K562 (cell line): Measurements from ENCODE around the gene CYP2D6. TPM values are rescaled to one million over a fixed set of nuclear protein-coding genes. Genes with fewer than 3 reads are reported as not detected.

Experiments used
- HCFC1 ChIP-seq: IDR thresholded peaks from 2 replicates; pipeline ENCODE4 v1.6.1; 2012; ENCODE audit warnings: low read depth, low read length, improper control_type of control experiment
- HOXB6 ChIP-seq: fragments of 250-450 bp; sonication (Bioruptor Pico); IDR thresholded peaks from 2 replicates; pipeline ENCODE4 v1.5.1; 2022; ENCODE audit warnings: mild to moderate bottlenecking, borderline replicate concordance
- MBD2 ChIP-seq: sonication (generic); IDR thresholded peaks from 2 replicates; pipeline ENCODE4 v1.6.1; 2016; ENCODE audit warnings: low read depth, borderline replicate concordance
- MEF2D ChIP-seq: conservative IDR thresholded peaks from 2 replicates; pipeline ENCODE4 v1.6.1; 2016; ENCODE audit warnings: low read depth, missing genetic modification characterization, missing compliant biosample characterization
- MEIS2 ChIP-seq: fragments of 450-650 bp; IDR thresholded peaks from 2 replicates; pipeline ENCODE4 v1.6.1; 2014; ENCODE audit warnings: mild to moderate bottlenecking; ENCODE audit not compliant: partially characterized antibody
- NBN ChIP-seq: fragments of 450-650 bp; IDR thresholded peaks from 2 replicates; pipeline ENCODE4 v1.6.1; 2016; ENCODE audit warnings: low read depth, mild to moderate bottlenecking
- NCOA1 ChIP-seq: fragments of 450-650 bp; IDR thresholded peaks from 2 replicates; pipeline ENCODE4 v1.6.1; 2016; ENCODE audit warnings: low read depth
- PHF8 ChIP-seq: fragments of 200-600 bp; sonication (generic); IDR thresholded peaks from 2 replicates; pipeline ENCODE4 v1.6.1; 2012; ENCODE audit warnings: mixed run types, mild to moderate bottlenecking, inconsistent platforms, low read length, moderate library complexity, borderline replicate concordance
- PML ChIP-seq: IDR thresholded peaks from 2 replicates; pipeline ENCODE4 v1.6.1; 2012; ENCODE audit warnings: low read length, inconsistent platforms
- POLR2G ChIP-seq: fragments of 200-400 bp; formaldehyde crosslinking; IDR thresholded peaks from 2 replicates; pipeline ENCODE4 v1.6.1; 2017; ENCODE audit warnings: low read depth, mild to moderate bottlenecking, antibody characterized with exemption, low read length, moderate library complexity
- POLR3A ChIP-seq: IDR thresholded peaks from 2 replicates; pipeline ENCODE4 v1.6.1; 2011; ENCODE audit warnings: borderline replicate concordance, mild to moderate bottlenecking, moderate library complexity; ENCODE audit not compliant: insufficient read length, insufficient read depth; ENCODE audit errors: extremely low read depth
- SMAD4 ChIP-seq: fragments of 250-450 bp; sonication (Bioruptor Pico); conservative IDR thresholded peaks from 2 replicates; pipeline ENCODE4 v1.8.0; 2021; ENCODE audit warnings: inconsistent platforms, mild to moderate bottlenecking, moderate library complexity
- TEAD4 ChIP-seq, 2 experiments: sonication (generic) in 1 of 2; formaldehyde crosslinking in 1 of 2; IDR thresholded peaks; 2 replicates each; pipeline versions ENCODE4 v1.6.1 to v1.8.0; 2012 to 2022; ENCODE audit warnings: borderline replicate concordance in 1 of 2, inconsistent platforms in 1 of 2, low read length in 1 of 2, mild to moderate bottlenecking in 1 of 2, missing genetic modification reagents in 1 of 2
- THAP12 ChIP-seq: fragments of 250-450 bp; sonication (Bioruptor Pico); IDR thresholded peaks from 2 replicates; pipeline ENCODE4 v1.9.0; 2021; ENCODE audit warnings: mild to moderate bottlenecking, inconsistent platforms
- THRAP3 ChIP-seq: fragments of 450-650 bp; IDR thresholded peaks from 2 replicates; pipeline ENCODE4 v1.6.1; 2016; ENCODE audit warnings: mild to moderate bottlenecking, inconsistent platforms, borderline replicate concordance
- ZBTB17 ChIP-seq: fragments of 450-650 bp; formaldehyde crosslinking; IDR thresholded peaks from 2 replicates; pipeline ENCODE4 v1.4.0; 2020; ENCODE audit warnings: mild to moderate bottlenecking
- ZNF124 ChIP-seq: sonication (generic); formaldehyde crosslinking; IDR thresholded peaks from 2 replicates; pipeline ENCODE4 v1.8.1; 2022; ENCODE audit warnings: missing genetic modification reagents
- polyA plus RNA-seq, 8 experiments: library from polyadenylated mRNA; depleted of rRNA in 4 of 8; stranded (reverse) in 5 of 8; unstranded in 3 of 8; fragments of >200 nt; fragmentation: Nextera tagmentation in 2 of 8; fragmentation: Illumina TruSeq in 1 of 8; extraction: Ambion mirVana in 2 of 8; extraction: Trizol in 1 of 8; gene quantifications; 2 replicates each; pipeline versions ENCODE4 v1.2.1 to v1.2.3, GENCODE V29; 2011 to 2014; ENCODE audit warnings: inconsistent platforms in 1 of 8, missing spikeins in 1 of 8
- total RNA-seq, 7 experiments: library from RNA; depleted of rRNA in 6 of 7; stranded (reverse); fragments of >200 nt in 6 of 7; fragmentation: Illumina TruSeq in 2 of 7; extraction: Trizol in 2 of 7; gene quantifications; 2 replicates each; pipeline versions ENCODE4 v1.2.1 to v1.2.3, GENCODE V29; 2011 to 2021; ENCODE audit warnings: low replicate concordance in 1 of 7
- TF ChIP-seq, protein P1 (sequence below): sonication (generic); formaldehyde crosslinking; IDR thresholded peaks from 2 replicates; pipeline ENCODE4 v1.8.0; 2022; ENCODE audit warnings: mild to moderate bottlenecking, missing genetic modification reagents
- TF ChIP-seq, protein P2 (sequence below): sonication (generic); formaldehyde crosslinking; IDR thresholded peaks from 2 replicates; pipeline ENCODE4 v1.8.0; 2022; ENCODE audit warnings: mild to moderate bottlenecking, missing genetic modification reagents

The CYP2D6 gene
- total and polyA plus RNA-seq, 9 of the 15 experiments (the other 6 are each of a cell fraction or from before 2014, with no cell fraction given): 0.04 to 0.20 (median 0.09) TPM; not detected in 5

DNA sequence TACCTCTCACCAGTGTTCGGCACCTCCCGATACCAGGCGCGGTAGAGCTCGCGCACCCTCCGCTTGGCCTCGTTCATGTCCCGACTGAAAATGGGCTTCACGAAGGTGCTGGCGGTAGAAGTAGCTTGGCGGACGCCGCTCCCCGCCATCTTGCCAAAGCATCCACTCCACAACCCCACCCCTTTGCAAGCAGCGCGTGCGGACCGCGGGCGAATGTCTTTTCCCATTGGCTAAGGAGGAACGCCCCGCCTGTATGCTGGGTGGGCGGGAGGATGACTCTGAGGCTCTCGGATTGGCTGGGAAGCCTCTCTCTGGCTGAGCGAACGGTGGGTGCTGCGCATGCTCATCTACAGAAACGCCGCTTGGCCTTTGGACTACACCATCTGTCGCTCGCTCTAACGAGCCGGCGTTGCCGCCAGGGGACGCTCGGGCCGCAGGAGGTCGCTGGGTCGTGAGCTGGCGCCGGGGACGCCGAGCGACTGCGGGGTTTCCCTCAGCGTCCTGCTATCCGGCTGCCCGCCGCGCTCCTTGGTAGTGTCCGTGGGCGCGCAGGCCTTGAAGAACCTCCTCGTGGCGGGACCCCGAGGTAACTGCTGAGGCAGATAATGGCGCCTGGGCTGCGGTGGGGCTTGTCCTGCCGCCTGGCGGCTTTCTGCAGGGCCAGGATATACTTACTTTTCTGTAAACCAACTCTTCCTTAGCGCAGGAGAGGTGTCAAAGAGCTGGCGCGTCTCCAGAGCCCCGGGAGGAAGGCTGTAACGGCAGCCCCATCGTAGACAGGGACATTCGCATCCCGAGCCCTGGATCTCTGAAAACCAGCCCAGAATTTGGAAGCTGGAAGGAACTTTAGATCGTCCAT is 39.8 kb downstream of the CYP2D6 start, which contains the start of gene NDUFA6 (continued):
- TF ChIP-seq, protein P1, sequence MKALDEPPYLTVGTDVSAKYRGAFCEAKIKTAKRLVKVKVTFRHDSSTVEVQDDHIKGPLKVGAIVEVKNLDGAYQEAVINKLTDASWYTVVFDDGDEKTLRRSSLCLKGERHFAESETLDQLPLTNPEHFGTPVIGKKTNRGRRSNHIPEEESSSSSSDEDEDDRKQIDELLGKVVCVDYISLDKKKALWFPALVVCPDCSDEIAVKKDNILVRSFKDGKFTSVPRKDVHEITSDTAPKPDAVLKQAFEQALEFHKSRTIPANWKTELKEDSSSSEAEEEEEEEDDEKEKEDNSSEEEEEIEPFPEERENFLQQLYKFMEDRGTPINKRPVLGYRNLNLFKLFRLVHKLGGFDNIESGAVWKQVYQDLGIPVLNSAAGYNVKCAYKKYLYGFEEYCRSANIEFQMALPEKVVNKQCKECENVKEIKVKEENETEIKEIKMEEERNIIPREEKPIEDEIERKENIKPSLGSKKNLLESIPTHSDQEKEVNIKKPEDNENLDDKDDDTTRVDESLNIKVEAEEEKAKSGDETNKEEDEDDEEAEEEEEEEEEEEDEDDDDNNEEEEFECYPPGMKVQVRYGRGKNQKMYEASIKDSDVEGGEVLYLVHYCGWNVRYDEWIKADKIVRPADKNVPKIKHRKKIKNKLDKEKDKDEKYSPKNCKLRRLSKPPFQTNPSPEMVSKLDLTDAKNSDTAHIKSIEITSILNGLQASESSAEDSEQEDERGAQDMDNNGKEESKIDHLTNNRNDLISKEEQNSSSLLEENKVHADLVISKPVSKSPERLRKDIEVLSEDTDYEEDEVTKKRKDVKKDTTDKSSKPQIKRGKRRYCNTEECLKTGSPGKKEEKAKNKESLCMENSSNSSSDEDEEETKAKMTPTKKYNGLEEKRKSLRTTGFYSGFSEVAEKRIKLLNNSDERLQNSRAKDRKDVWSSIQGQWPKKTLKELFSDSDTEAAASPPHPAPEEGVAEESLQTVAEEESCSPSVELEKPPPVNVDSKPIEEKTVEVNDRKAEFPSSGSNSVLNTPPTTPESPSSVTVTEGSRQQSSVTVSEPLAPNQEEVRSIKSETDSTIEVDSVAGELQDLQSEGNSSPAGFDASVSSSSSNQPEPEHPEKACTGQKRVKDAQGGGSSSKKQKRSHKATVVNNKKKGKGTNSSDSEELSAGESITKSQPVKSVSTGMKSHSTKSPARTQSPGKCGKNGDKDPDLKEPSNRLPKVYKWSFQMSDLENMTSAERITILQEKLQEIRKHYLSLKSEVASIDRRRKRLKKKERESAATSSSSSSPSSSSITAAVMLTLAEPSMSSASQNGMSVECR (CRISPR knock-in tag): peak; percentile 67; the same call in 1 of the 2 replicates
- TF ChIP-seq THRAP3: no peak
- TF ChIP-seq TEAD4 (IDR thresholded peaks at IDR 0.05; ENCODE audit: low read length): 0 out of 2 replicates have a peak, but pooled peaks have one; percentile 8
- TF ChIP-seq TEAD4 (CRISPR knock-in tag; IDR thresholded peaks at IDR 0.05; ENCODE audit: borderline replicate concordance): no peak
- no peak for TF ChIP-seq SMAD4 (CRISPR knock-in tag)
- TF ChIP-seq, protein P2, sequence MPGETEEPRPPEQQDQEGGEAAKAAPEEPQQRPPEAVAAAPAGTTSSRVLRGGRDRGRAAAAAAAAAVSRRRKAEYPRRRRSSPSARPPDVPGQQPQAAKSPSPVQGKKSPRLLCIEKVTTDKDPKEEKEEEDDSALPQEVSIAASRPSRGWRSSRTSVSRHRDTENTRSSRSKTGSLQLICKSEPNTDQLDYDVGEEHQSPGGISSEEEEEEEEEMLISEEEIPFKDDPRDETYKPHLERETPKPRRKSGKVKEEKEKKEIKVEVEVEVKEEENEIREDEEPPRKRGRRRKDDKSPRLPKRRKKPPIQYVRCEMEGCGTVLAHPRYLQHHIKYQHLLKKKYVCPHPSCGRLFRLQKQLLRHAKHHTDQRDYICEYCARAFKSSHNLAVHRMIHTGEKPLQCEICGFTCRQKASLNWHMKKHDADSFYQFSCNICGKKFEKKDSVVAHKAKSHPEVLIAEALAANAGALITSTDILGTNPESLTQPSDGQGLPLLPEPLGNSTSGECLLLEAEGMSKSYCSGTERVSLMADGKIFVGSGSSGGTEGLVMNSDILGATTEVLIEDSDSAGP (CRISPR knock-in tag): 0 out of 2 replicates have a peak, but pooled peaks have one; percentile 41
- peak; percentile 43 for TF ChIP-seq MBD2
- TF ChIP-seq ZBTB17 (CRISPR knock-in tag): no peak
- TF ChIP-seq HCFC1: 0 out of 2 replicates have a peak, but pooled peaks have one; percentile 22
- TF ChIP-seq THAP12 (CRISPR knock-in tag): peak; percentile 80; the same call in 1 of the 2 replicates
- no peak for TF ChIP-seq HOXB6 (CRISPR knock-in tag)
- TF ChIP-seq POLR2G: peak; percentile 98
- peak; percentile 89 for TF ChIP-seq MEIS2
- TF ChIP-seq POLR3A: no peak
- no peak for TF ChIP-seq ZNF124 (CRISPR knock-in tag)
- TF ChIP-seq PML: 0 out of 2 replicates have a peak, but pooled peaks have one; percentile 33
- TF ChIP-seq NCOA1: no peak
- TF ChIP-seq MEF2D (tag): no peak
- TF ChIP-seq NBN: no peak
- TF ChIP-seq PHF8: peak; percentile 96; the same call in 1 of the 2 replicates
